GM12878 (cell line): ENCODE measurements around the gene THNSL1.

Experiments
- BACH1 ChIP-seq: fragments of 450-650 bp; IDR thresholded peaks from 2 replicates; pipeline ENCODE4 v1.6.1; 2017; ENCODE audit warnings: mild to moderate bottlenecking, borderline replicate concordance
- BCL3 ChIP-seq: IDR thresholded peaks from 2 replicates; pipeline ENCODE4 v1.6.1; 2011; ENCODE audit warnings: borderline replicate concordance, low read depth, mild to moderate bottlenecking, moderate library complexity, low read length; ENCODE audit not compliant: insufficient read depth, poor library complexity, severe bottlenecking
- CTCF ChIP-seq, 3 experiments: IDR thresholded peaks in 2 of 3; conservative IDR thresholded peaks in 1 of 3; 2 replicates each; pipeline ENCODE4 v1.5.1; 2011; ENCODE audit warnings: low read depth in 3 of 3, low read length in 3 of 3, mild to moderate bottlenecking in 3 of 3, control low read depth in 2 of 3, moderate library complexity in 2 of 3, inconsistent platforms in 1 of 3, mixed read lengths in 1 of 3; ENCODE audit not compliant: control insufficient read depth in 2 of 3, insufficient read depth in 1 of 3; ENCODE audit errors: extremely low read depth in 1 of 3
- EZH2 ChIP-seq: IDR thresholded peaks from 2 replicates; pipeline ENCODE4 v1.6.1; 2012; ENCODE audit warnings: low read depth, mild to moderate bottlenecking, control low read depth, inconsistent platforms, low read length, borderline replicate concordance; ENCODE audit not compliant: control insufficient read depth
- GATAD2B ChIP-seq: fragments of 450-650 bp; conservative IDR thresholded peaks from 2 replicates; pipeline ENCODE4 v1.6.1; 2017; ENCODE audit warnings: low read depth, mild to moderate bottlenecking, moderate library complexity

GRCh38 chr10:25049966-25050365 is 33.6 kb downstream of the THNSL1 start:
- TF ChIP-seq CTCF (IDR thresholded peaks at IDR 0.05 in 2 of 3, conservative IDR thresholded peaks at IDR 0.05 in 1 of 3; ENCODE audit: control insufficient read depth in 2 of 3, extremely low read depth in 1 of 3, insufficient read depth in 1 of 3, low read depth in 3 of 3, low read length in 3 of 3) (no peak), GATAD2B (no peak), EZH2 (no peak), BACH1 (no peak), BCL3 (no peak)
